Measurements from ENCODE around the gene SNAP91.
"Not testable (repeated sequence)": the region's sequence is repeated elsewhere in the genome, so short reads cannot be mapped to it uniquely, and the experiment has no call there.

Gene SNAP91

DNA sequence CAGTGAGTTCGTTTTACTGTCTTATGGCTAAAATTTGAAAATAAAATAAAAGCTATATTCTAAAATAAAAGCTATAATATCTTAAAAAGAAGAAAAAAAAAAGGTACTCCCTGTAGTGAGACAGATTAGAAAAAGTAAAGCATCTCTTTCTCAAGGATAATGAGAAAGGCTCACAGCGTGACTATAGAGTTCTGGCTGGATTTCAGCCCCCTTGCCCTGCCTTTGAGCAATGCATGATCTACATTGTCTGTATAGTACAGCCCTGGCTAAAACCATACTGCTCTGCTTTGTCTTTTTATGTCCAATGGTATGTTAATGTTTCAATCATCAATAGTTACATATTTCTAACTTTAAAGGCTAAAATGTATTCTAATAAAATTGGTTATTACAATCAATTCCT lies 105.3 kb downstream of the SNAP91 start:
- H3K36me3 ChIP-seq (ENCODE audit: insufficient read depth, low read length), result no peaks in the 10 kb centered on the region
- H3K9ac ChIP-seq (ENCODE audit: low read depth, low read length), result no peak overlapping the region
- H3K9me3 ChIP-seq (ENCODE audit: control insufficient read depth, insufficient read depth, low read length), result no peaks in the 10 kb centered on the region
- H3K4me1 ChIP-seq (ENCODE audit: insufficient read depth, low read length), result no peaks in the 10 kb centered on the region

- no peak overlapping the region for H3K9ac ChIP-seq (ENCODE audit: low read depth, low read length)
- no peaks in the 10 kb centered on the region for H3K9me3 ChIP-seq (ENCODE audit: control insufficient read depth, insufficient read depth, low read length)
- no peaks in the 10 kb centered on the region for H3K36me3 ChIP-seq (ENCODE audit: insufficient read depth, low read length)
- H3K4me1 ChIP-seq (ENCODE audit: insufficient read depth, low read length), result no peaks in the 10 kb centered on the region
Measured at GRCh38 chr6:83601119-83601518, 107.8 kb downstream of the SNAP91 start.

- Histone ChIP-seq H3K9me3 (ENCODE audit: control insufficient read depth, insufficient read depth, low read length) (no peaks in the 10 kb centered on the region), H3K9ac (ENCODE audit: low read depth, low read length) (no peak overlapping the region), H3K36me3 (ENCODE audit: insufficient read depth, low read length) (no peaks in the 10 kb centered on the region), H3K4me1 (ENCODE audit: insufficient read depth, low read length) (no peaks in the 10 kb centered on the region)
Measured at GRCh38 chr6:83600459-83600858, 108.4 kb downstream of the SNAP91 start.

DNA sequence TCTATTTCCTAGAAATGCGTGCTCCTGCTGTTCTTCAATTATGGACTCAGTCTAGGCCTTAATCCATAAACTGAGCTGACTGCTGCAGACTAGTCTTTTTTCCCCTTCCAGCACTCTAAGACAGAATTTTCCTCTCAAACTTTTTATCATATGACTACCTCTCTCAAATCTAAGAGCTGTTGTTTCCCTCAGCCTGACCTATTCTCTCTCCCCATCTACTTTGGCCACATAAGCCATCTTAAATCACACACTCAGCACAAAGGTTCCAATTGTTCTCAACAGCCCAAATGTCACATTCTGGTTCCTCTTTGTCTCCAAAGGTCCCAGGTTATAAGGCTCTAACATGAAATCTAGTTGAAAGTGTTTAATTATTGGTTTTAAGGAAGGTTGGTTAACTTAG lies 111.4 kb downstream of the SNAP91 start:
- H3K9me3 ChIP-seq (ENCODE audit: control insufficient read depth, insufficient read depth, low read length), result no peaks in the 10 kb centered on the region
- no peak overlapping the region for H3K9ac ChIP-seq (ENCODE audit: low read depth, low read length)
- H3K4me1 ChIP-seq (ENCODE audit: insufficient read depth, low read length), result no peaks in the 10 kb centered on the region
- no peaks in the 10 kb centered on the region for H3K36me3 ChIP-seq (ENCODE audit: insufficient read depth, low read length)

DNA sequence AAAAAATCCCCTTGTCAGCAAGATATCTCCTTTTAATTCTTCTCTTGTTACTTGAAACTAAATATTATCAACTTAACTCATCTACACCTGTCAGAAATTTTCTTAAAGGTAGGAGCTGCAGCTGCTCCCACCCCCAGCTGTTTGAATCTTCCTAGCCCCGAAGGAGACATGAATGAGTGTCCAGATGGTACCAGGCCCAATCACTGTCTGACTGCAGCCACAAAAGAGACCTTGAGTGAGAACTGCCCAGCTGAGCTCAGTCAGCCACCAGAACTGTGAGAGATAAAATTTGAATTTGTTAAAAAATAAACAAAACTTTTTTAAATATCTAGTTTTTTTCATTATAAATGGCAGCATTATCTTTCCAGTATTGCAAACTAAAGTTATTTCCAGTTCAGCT lies 111.8 kb downstream of the SNAP91 start:
- Histone ChIP-seq H3K9me3 (ENCODE audit: control insufficient read depth, insufficient read depth, low read length) (0 out of 2 replicates have a peak, but pooled peaks cover 2% of the 10 kb centered on the region), H3K9ac (ENCODE audit: low read depth, low read length) (no peak overlapping the region), H3K36me3 (ENCODE audit: insufficient read depth, low read length) (no peaks in the 10 kb centered on the region), H3K4me1 (ENCODE audit: insufficient read depth, low read length) (no peaks in the 10 kb centered on the region)

DNA sequence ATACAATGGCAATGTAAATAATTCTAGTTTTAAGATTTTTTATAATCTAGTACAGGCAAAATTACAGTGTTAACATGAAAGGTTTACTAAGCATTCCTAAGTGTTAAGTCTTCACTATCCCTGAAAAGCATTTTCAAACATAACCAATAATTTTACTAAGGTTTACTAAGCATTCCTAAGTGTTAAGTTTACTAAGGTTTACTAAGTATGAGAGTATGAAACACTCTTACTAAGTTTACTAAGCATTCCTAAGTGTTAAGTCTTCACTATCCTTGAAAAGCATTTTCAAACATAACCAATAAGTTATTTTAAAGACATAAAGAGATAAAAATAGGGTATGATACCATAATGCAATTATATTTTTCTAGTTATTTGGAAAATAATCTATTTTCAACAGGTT lies 114.0 kb downstream of the SNAP91 start:
- Histone ChIP-seq H3K9me3 (ENCODE audit: control insufficient read depth, insufficient read depth, low read length) (0 out of 2 replicates have a peak, but pooled peaks cover 2% of the 10 kb centered on the region), H3K36me3 (ENCODE audit: insufficient read depth, low read length) (no peaks in the 10 kb centered on the region), H3K9ac (ENCODE audit: low read depth, low read length) (no peak overlapping the region), H3K4me1 (ENCODE audit: insufficient read depth, low read length) (no peaks in the 10 kb centered on the region)

GRCh38 chr6:83593395-83593785 lies 115.5 kb downstream of the SNAP91 start:
- H3K9me3 ChIP-seq (ENCODE audit: control insufficient read depth, insufficient read depth, low read length), result 0 out of 2 replicates have a peak, but pooled peaks cover 2% of the 10 kb centered on the region
- no peaks in the 10 kb centered on the region for H3K4me1 ChIP-seq (ENCODE audit: insufficient read depth, low read length)
- no peaks in the 10 kb centered on the region for H3K36me3 ChIP-seq (ENCODE audit: insufficient read depth, low read length)
- H3K9ac ChIP-seq (ENCODE audit: low read depth, low read length), result no peak overlapping the region

DNA sequence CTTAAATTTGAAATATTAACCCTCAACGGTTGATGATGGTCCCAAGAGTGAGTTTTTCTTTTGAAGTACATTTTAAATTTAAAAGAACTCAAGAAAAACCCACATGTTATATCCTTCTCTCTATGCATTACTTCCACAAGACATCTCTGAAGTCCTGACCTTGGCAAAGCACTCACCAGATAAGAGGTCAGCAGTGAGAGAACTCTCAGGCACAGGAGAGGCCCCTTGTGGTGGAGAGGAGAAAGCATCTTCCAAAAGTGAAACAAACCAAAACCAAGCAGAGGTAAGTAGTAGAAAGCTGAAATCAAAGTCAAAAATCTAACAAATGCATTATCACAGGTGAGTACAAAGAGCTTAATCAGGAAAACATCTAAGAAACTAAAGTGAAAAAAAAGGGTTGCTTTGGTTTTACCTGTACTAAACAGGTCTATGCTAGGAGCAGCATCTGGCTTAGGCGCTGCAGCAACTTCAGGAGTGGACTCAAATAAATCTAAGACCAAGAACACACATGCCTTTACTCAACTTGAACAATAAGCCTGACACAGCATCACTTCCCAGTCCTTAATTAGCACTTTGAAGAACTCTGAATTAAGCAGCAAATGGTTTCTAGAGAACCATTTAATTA lies 116.0 kb downstream of the SNAP91 start:
- no peaks in the 10 kb centered on the region for H3K4me1 ChIP-seq (ENCODE audit: insufficient read depth, low read length)
- H3K9me3 ChIP-seq (ENCODE audit: control insufficient read depth, insufficient read depth, low read length), result 0 out of 2 replicates have a peak, but pooled peaks cover 2% of the 10 kb centered on the region
- H3K9ac ChIP-seq (ENCODE audit: low read depth, low read length), result no peak overlapping the region
- no peaks in the 10 kb centered on the region for H3K36me3 ChIP-seq (ENCODE audit: insufficient read depth, low read length)

- H3K4me1 ChIP-seq (ENCODE audit: insufficient read depth, low read length), result no peaks in the 10 kb centered on the region
- H3K9ac ChIP-seq (ENCODE audit: low read depth, low read length), result no peak overlapping the region
- no peaks in the 10 kb centered on the region for H3K36me3 ChIP-seq (ENCODE audit: insufficient read depth, low read length)
- 0 out of 2 replicates have a peak, but pooled peaks cover 2% of the 10 kb centered on the region for H3K9me3 ChIP-seq (ENCODE audit: control insufficient read depth, insufficient read depth, low read length)
Measured at GRCh38 chr6:83590416-83590815, 118.5 kb downstream of the SNAP91 start.

DNA sequence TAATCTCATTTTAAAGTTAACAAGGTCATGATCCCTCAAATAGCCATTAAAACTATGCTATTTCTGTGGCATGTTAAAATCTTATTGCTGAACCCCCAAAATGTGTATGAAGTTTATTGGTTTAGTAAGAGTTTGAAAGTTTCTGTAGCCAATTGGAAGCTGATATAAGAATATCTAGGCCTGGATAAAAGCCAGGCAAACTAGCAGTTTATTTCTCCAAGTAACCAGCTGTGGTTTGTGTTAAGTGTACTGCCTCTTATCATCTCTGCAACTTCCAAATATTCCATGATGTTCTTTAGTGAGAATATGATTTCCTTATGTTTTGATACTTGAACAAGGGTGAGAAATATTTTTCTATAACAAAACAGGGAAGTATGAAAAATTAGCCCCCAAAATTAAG lies 119.8 kb downstream of the SNAP91 start:
- no peaks in the 10 kb centered on the region for H3K36me3 ChIP-seq (ENCODE audit: insufficient read depth, low read length)
- no peaks in the 10 kb centered on the region for H3K4me1 ChIP-seq (ENCODE audit: insufficient read depth, low read length)
- no peak overlapping the region for H3K9ac ChIP-seq (ENCODE audit: low read depth, low read length)
- 0 out of 2 replicates have a peak, but pooled peaks cover 2% of the 10 kb centered on the region for H3K9me3 ChIP-seq (ENCODE audit: control insufficient read depth, insufficient read depth, low read length)

DNA sequence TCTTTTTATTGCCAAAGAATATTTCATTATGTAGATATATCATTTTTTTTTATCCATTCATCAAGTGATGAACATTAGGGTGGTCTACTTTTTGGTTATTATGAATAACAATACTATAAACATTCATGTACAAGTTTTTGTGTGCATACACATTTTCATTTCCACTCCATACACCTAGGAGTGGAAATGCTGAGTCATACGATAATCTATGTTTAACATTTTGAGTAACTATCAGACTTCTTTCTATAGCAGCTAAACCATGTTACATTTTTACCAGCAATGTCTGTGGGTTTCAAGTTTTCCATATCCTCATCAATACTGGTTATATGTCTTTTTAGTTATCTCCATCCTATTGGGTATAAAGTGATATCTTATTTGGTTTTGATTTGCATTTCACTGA lies 130.8 kb downstream of the SNAP91 start:
- H3K4me1 ChIP-seq (ENCODE audit: insufficient read depth, low read length), result no peaks in the 10 kb centered on the region
- H3K9ac ChIP-seq (ENCODE audit: low read depth, low read length), result no peak overlapping the region
- no peaks in the 10 kb centered on the region for H3K36me3 ChIP-seq (ENCODE audit: insufficient read depth, low read length)
- H3K9me3 ChIP-seq (ENCODE audit: control insufficient read depth, insufficient read depth, low read length), result no peaks in the 10 kb centered on the region

- Histone ChIP-seq H3K9me3 (ENCODE audit: control insufficient read depth, insufficient read depth, low read length) (no peaks in the 10 kb centered on the region), H3K9ac (ENCODE audit: low read depth, low read length) (no peak overlapping the region), H3K4me1 (ENCODE audit: insufficient read depth, low read length) (no peaks in the 10 kb centered on the region), H3K36me3 (ENCODE audit: insufficient read depth, low read length) (no peaks in the 10 kb centered on the region)
Measured at GRCh38 chr6:83574783-83575182, 134.1 kb downstream of the SNAP91 start.

DNA sequence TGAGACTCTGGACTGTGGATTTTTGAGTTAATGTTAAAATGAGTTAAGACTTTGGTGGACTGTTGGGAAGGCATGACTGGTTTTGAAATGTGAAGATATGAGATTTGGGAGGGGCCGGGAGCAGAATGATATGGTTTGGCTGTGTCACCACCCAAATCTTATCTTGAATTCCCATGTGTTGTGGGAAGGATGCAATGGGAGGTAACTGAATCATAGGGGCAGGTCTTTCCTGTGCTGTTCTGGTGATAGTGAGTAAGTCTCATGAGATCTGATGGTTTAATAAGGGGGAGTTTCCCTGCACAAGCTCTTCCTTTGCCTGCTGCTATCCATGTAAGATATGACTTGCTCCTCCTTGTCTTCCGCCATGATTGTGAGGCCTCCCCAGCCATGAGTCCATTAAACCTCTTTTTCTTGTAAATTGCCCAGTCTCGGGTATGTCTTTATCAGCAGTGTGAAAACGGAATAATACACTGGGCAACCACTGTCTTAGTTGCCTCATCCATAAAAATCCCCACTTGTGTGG lies 137.2 kb downstream of the SNAP91 start:
- H3K4me1 ChIP-seq (ENCODE audit: insufficient read depth, low read length); H3K9ac ChIP-seq (ENCODE audit: low read depth, low read length); H3K36me3 ChIP-seq (ENCODE audit: insufficient read depth, low read length); H3K9me3 ChIP-seq (ENCODE audit: control insufficient read depth, insufficient read depth, low read length): not testable (repeated sequence)

DNA sequence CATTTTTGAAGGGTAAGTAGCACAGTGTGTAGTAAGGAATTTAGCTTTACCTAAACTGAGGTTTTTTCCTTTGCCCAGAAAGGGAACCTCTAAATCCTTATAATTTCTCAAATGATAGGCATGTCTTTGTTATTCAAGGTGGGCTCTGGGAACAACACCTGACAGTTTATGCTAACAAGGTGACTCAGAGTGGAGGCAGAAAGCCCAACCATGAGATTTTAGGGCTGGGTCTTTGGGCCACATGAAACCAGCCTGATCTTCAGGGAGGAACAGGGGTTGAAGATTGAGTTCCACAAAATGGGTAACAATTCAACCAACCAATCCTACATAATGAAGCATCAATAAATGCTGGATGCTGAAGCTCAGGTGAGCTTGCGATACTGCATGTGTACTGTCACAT lies 149.9 kb downstream of the SNAP91 start:
- Histone ChIP-seq H3K36me3 (ENCODE audit: insufficient read depth, low read length) (no peaks in the 10 kb centered on the region), H3K9ac (ENCODE audit: low read depth, low read length) (no peak overlapping the region), H3K9me3 (ENCODE audit: control insufficient read depth, insufficient read depth, low read length) (no peaks in the 10 kb centered on the region), H3K4me1 (ENCODE audit: insufficient read depth, low read length) (peaks cover 8% of the 10 kb centered on the region; the same call in 1 of the 2 replicates)

DNA sequence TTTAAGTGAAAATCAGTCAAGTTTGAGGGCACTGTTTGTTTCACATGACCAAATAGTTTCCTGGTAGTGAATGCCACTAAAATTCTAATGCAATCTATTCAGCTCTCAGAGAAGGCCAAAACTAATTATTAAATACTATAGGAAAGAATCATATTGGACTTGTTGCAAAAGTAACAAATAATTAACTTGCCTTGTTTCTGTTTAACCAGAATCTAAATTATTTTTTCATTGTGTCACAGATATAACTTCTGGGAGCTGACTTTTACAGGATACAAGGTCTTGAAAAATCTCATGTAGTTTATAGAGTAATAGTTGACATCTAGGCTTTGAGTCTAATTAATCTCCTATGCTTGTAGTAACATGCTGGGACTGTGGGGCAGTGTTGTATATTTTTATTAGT lies 152.0 kb downstream of the SNAP91 start:
- no peaks in the 10 kb centered on the region for H3K36me3 ChIP-seq (ENCODE audit: insufficient read depth, low read length)
- no peak overlapping the region for H3K9ac ChIP-seq (ENCODE audit: low read depth, low read length)
- H3K4me1 ChIP-seq (ENCODE audit: insufficient read depth, low read length), result peaks cover 8% of the 10 kb centered on the region; the same call in 1 of the 2 replicates
- no peaks in the 10 kb centered on the region for H3K9me3 ChIP-seq (ENCODE audit: control insufficient read depth, insufficient read depth, low read length)

Measured in ES-I3 (cell line).